HEK293 (cell line): ENCODE data around the gene C1orf167.

Experiments
- FEZF1 ChIP-seq: fragments of 450-650 bp; formaldehyde crosslinking; IDR thresholded peaks from 2 replicates; pipeline ENCODE4 v1.5.1; 2016; ENCODE audit warnings: missing biosample characterization, missing genetic modification characterization
- TCF7L2 ChIP-seq: IDR thresholded peaks from 2 replicates; pipeline ENCODE4 v1.6.1; 2011; ENCODE audit warnings: low read depth, mild to moderate bottlenecking, inconsistent platforms, low read length, moderate library complexity, borderline replicate concordance
- TSHZ1 ChIP-seq: fragments of 450-650 bp; formaldehyde crosslinking; IDR thresholded peaks from 2 replicates; pipeline ENCODE4 v1.5.1; 2016; ENCODE audit warnings: missing biosample characterization, missing genetic modification characterization, borderline replicate concordance
- ZBTB20 ChIP-seq: fragments of 450-650 bp; formaldehyde crosslinking; IDR thresholded peaks from 2 replicates; pipeline ENCODE4 v1.5.1; 2016; ENCODE audit warnings: missing biosample characterization, missing genetic modification characterization
- ZNF24 ChIP-seq: fragments of 450-650 bp; formaldehyde crosslinking; IDR thresholded peaks from 2 replicates; pipeline ENCODE4 v1.5.1; 2016; ENCODE audit warnings: missing biosample characterization, missing genetic modification characterization
- ZNF692 ChIP-seq: fragments of 450-650 bp; formaldehyde crosslinking; IDR thresholded peaks from 2 replicates; pipeline ENCODE4 v1.5.1; 2016; ENCODE audit warnings: missing biosample characterization, missing genetic modification characterization
- ZNF701 ChIP-seq: fragments of 450-650 bp; formaldehyde crosslinking; IDR thresholded peaks from 2 replicates; pipeline ENCODE4 v1.5.1; 2016; ENCODE audit warnings: missing biosample characterization, missing genetic modification characterization

Gene C1orf167

GRCh38 chr1:11838349-11839272, 76.6 kb downstream of the C1orf167 start (continued):
- TF ChIP-seq ZNF701 (tag by site-specific recombination) (no peak), ZNF692 (tag by site-specific recombination) (0 out of 2 replicates have a peak, but pooled peaks have one; percentile 20), TCF7L2 (no peak), TSHZ1 (tag by site-specific recombination) (no peak), FEZF1 (tag by site-specific recombination) (no peak), ZNF24 (tag by site-specific recombination) (no peak), ZBTB20 (tag by site-specific recombination) (no peak)
